ENCODE results near the gene MACROD1.

DNA sequence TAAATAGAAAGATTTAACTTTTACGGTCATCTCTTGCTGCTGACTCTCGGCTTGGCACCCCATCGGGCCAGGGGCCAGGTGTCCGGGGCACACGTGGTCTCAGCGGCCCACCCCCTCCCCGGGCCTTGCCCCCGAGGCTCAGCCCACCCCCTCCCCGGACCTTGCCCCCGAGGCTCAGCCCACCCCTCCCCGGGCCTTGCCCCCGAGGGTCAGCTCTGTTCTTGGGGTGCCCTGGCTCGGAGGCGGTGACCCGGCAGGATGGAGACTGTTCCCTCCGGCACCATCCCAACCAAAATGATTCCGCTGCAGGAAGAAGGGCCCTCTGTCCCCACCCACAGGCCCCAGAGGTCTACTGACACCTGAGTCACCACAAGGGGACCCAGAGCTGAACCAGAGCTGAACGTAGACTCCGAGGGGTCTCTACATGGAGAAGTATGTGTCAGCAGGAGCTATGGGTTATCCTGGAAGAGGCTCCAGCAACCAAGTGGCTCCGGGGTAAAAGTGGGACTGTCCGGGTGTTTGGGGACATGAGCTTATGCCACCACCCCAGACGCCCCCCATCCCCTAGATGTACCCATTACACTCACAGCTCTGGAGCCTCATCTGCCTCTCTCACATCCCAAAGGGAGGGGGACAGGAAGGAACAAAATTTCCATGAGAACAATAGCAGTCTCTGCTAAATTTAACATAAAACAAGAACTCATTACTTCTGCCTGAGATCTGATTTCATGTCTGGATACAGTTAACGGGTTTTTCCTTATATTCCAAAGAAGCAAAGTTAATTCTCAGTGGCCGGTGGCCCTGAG is 38.4 kb downstream of the MACROD1 start:
- TF ChIP-seq, protein P1, sequence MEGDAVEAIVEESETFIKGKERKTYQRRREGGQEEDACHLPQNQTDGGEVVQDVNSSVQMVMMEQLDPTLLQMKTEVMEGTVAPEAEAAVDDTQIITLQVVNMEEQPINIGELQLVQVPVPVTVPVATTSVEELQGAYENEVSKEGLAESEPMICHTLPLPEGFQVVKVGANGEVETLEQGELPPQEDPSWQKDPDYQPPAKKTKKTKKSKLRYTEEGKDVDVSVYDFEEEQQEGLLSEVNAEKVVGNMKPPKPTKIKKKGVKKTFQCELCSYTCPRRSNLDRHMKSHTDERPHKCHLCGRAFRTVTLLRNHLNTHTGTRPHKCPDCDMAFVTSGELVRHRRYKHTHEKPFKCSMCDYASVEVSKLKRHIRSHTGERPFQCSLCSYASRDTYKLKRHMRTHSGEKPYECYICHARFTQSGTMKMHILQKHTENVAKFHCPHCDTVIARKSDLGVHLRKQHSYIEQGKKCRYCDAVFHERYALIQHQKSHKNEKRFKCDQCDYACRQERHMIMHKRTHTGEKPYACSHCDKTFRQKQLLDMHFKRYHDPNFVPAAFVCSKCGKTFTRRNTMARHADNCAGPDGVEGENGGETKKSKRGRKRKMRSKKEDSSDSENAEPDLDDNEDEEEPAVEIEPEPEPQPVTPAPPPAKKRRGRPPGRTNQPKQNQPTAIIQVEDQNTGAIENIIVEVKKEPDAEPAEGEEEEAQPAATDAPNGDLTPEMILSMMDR (IDR thresholded peaks at IDR 0.05; ENCODE audit: poor library complexity) = no peak
- TF ChIP-seq EZH2 (IDR thresholded peaks at IDR 0.05; ENCODE audit: borderline replicate concordance) = no peak

Measured in hepatocyte (in vitro differentiated cells).